GM18519 (cell line): ENCODE measurements around the gene CTU1.

Source experiments
- ATAC-seq: cut with Tn5 transposase; IDR thresholded peaks from one replicate; pipeline ENCODE4 v1.9.1; 2021; ENCODE audit warnings: mild to moderate bottlenecking, moderate library complexity; ENCODE audit not compliant: unreplicated experiment, low FRiP score

CTU1 gene

GRCh38 chr19:51086153-51086850 is 21.9 kb downstream of the CTU1 start:
- ATAC-seq, result no peak

GRCh38 chr19:51084505-51084904 is 23.7 kb downstream of the CTU1 start:
- no peak for ATAC-seq

- no peak for ATAC-seq
These were observed 24.4 kb downstream of the CTU1 start for GRCh38 chr19:51083783-51084182.

GRCh38 chr19:51083181-51083580 is 25.0 kb downstream of the CTU1 start:
- ATAC-seq, result no peak

GRCh38 chr19:51082611-51083010 is 25.6 kb downstream of the CTU1 start, which contains the start of gene KLK14:
TSS of gene KLK14 (minus strand) at chr19:51082887. CDS start at chr19:51082614, 273 bp downstream.
- no peak for ATAC-seq

GRCh38 chr19:51081476-51081875 is 26.7 kb downstream of the CTU1 start:
- ATAC-seq, result no peak

GRCh38 chr19:51079481-51080110 is 28.6 kb downstream of the CTU1 start:
- no peak for ATAC-seq

GRCh38 chr19:51078731-51079130 is 29.5 kb downstream of the CTU1 start:
- ATAC-seq, result no peak

GRCh38 chr19:51078104-51078503 is 30.1 kb downstream of the CTU1 start:
- no peak for ATAC-seq

GRCh38 chr19:51076631-51077213 is 31.5 kb downstream of the CTU1 start:
- ATAC-seq, result no peak

- no peak for ATAC-seq
These were observed 32.2 kb downstream of the CTU1 start for GRCh38 chr19:51075998-51076397.

- no peak for ATAC-seq
These were observed 37.2 kb downstream of the CTU1 start for GRCh38 chr19:51071095-51071405.

GRCh38 chr19:51070334-51071094 is 37.7 kb downstream of the CTU1 start:
- no peak for ATAC-seq

GRCh38 chr19:51066393-51067186 is 41.6 kb downstream of the CTU1 start:
- no peak for ATAC-seq

- no peak for ATAC-seq
These were observed 42.8 kb downstream of the CTU1 start for GRCh38 chr19:51065221-51065960.

- no peak for ATAC-seq
These were observed 43.5 kb downstream of the CTU1 start, which contains the start of gene KLK13 for GRCh38 chr19:51064534-51065220. TSS of gene KLK13 (minus strand) at chr19:51065092. CDS start at chr19:51065067, 25 bp downstream.

GRCh38 chr19:51063664-51064063 is 44.5 kb downstream of the CTU1 start:
- ATAC-seq, result no peak

- no peak for ATAC-seq
These were observed 47.2 kb downstream of the CTU1 start for GRCh38 chr19:51060973-51061372.

- ATAC-seq, result no peak
These were observed 47.9 kb downstream of the CTU1 start for GRCh38 chr19:51060336-51060735.
